DMS 273 (cell line): ENCODE results near the gene BRIP1.
"Not testable (repeated sequence)": the region's sequence is repeated elsewhere in the genome, so short reads cannot be mapped to it uniquely, and the experiment has no call there.

Experiments used
- DNase-seq: peaks from one replicate; lab custom pipeline; 2025; ENCODE audit not compliant: unreplicated experiment; lab: John Stamatoyannopoulos, UW

BRIP1 gene

DNA sequence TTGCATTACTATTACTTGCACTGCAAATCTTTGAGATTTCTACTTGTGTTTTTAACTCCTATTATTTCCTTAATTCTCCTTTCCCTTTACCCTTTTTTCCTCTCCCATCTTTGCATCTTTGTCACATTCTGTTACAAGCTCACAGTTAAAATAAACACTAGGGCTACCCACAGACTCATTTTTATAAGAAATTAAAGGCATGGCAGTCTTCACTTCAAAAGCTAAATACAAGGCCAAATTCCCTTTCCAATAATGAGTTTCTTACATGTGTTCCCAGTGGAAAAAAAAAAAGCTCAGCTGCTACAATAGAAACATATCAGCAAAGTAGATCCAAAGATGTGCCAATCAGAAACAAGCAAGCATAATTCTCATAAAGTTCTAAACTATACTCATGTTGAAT, 3.7 kb upstream of the BRIP1 start:
- no peak for DNase-seq

DNA sequence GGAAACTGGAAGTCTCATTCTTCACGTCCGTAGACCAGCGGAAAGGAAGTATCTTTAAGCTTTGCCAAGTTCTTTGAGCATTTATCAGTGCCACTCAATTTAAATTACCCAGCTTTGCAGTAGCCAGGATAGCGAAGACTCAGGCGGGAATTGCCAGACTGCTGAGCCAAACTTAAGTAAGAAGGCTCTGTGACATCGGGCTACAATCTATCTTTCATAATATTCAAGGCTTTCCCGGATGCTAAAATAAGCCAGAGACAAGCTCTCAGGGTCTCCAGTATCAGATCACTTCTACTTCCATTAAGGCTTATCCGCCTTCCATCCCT, 436 bp upstream of the BRIP1 start:
- DNase-seq: no peak

DNA sequence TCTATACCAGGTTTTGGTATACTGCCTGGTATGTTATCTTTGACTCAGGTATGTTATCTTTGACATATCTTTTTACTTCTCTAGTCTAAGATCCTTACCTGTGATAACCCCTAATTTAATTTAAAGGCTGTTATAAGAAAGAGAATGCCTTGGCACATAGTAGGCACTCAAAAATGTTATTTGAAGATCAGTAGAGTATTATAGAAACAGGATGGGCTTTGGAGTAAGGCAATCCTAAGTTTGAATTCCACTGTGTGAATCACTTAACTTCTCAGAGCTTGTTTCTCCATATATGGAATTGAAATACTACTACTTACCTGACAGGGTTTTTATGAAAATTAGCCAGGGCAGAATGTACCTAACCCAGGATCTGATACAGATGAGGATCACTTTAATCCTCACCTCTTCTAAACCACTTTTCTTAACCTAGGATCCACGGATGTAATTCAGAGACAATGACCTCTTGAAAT, 1.2 kb downstream of the BRIP1 start:
- DNase-seq: peak; percentile 15

DNA sequence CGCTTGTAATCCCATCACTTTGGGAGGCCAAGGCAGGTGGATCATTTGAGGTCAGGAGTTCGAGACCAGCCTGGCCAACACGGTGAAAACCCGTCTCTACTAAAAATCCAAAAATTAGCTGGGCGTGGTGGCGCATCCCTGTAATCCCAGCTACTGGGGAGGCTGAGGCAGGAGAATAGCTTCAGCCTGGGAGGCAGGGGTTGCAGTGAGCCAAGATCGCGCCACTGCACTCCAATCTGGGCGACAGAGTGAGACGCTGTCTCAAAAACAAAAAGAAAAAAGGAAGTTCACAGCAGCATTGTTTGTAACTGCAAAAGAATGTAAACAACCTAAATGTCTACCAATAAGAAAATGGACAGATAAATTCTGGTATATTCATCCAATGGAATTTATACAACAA, 2.9 kb downstream of the BRIP1 start:
- DNase-seq: not testable (repeated sequence)

DNA sequence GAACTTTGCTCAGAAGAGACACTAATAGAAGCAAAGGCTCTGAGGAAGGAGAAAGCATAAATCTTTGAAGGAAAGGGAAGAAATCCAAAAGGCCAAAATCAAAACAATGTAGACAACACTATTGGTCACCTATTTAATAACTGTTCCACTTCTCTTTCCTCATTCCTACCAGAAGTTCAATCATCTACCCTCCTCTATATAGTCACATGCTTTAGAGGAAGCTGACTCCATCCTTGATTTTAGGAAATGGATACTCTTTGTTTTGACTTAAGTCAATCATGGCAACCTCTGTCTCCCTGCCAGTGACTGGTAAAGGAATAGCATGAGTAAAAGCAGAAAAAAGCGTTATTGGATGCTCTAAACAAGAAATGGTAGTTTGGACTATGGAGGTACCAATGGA, 7.3 kb downstream of the BRIP1 start:
- no peak for DNase-seq

DNA sequence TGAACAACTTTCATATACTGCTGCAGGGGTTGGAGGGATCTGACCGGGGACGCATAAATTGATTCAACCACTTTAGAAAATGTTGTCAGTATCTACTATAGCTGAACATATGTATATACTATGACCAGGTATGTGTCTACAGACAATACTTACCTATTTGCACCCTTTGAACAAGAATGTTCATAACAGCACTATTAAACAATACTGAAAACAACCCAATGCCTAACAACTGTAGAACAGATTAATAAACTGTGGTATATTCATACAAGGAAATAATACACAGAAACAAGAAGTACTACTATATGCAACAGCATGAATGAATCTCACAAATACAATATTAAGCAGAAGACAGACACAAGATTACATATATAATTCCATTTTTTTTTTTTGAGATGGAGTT, 10.5 kb downstream of the BRIP1 start:
- no peak for DNase-seq

DNA sequence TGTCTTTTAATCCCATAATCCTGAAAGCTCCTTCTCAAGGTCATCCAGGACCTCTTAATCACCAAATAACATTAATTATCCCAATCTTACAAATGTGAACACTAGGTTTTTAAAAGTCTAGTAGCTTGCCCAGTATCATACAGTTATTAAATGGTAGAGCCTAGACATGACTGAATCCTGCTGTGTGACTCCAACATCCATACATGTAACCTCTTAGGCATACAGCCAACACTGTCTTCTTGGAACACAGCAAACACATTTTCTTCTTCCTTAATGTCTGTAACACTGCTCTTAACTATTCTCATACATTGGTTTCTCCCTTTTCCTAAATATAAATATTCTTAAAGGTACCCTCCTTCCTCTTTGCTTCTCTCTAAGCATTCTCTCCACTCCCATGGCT, 13.7 kb downstream of the BRIP1 start:
- DNase-seq: no peak

DNA sequence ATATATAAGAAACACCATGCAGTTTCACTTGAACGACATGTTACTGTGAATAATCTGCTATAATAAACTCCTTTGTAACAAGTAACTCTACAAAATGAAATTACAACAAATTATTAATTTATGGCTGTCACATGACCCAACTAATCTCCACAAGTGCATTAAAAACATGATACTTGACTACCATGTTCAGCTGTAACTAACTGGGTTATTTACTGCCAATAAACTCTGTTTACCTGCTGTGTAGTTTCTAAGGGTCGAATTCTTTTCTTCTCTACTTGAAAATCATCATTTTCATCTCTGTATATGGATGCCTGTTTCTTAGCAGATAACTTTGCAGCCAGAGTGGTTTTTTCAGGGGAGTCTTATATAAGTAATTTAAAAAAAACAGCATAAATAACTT, 14.4 kb downstream of the BRIP1 start:
- no peak for DNase-seq

DNA sequence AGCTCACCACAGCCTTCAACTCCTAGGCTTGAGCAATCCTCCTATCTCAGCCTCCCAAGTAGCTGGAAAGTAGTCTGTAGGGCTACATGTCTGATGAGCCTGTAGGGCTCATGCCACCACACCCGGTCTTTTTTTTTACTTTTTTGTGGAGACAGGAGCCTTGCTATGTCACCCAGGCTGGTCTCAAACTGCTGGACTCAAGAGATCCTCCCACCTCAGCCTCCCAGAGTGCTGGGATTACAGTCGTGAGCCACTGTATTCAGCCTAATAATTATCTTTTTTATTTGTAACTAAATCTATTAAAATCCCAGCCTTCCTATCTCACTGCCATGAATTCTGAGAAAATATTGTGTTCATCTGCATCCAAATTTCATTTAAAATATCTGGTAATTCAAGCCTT, 15.1 kb downstream of the BRIP1 start:
- no peak for DNase-seq

DNA sequence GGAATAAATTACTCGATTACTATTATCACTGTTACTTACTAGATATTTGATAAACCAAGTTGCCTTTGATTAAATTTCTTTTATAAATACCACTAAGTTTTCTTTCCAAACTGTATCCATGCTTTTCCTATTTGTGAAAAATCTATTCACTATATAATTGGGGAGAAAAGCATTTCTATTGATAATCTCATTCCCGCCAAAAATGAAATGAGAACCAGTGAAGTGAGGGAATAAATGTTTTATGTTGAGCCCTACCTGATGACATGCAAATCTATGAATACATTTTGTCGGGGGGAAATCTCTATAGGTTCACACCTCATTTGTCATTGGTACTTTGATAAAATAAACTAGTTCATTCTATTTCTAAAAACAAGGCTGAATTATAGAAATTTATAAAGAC, 15.7 kb downstream of the BRIP1 start:
- no peak for DNase-seq

DNA sequence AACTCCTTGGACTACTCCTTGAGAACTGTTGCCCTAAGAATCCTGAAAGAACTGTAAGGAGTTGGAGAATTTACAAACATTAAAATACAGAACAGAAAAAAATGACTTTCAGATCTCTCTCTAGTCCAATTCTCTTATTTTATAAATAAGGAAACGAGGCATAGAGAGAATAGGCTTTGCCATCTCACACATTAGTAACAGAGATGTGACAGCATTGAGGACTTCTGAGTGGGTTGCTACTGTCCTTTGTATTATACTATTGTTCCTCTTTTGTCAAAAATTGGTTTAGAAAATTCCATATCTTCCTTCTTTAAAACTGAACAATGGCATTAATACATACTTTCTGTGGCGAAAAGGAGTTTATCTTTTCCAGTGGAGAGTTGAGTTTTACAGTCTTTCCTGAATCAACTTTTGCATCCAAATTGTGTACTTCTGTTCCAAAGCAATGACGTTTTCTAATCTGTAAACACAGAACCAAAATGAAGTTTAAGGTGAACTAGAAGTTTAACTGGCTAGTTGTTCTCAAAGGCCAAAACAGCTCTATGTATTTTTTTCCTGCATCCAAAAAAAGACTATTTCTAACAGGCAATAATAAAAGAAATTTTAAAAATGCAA, 16.5 kb downstream of the BRIP1 start:
- DNase-seq: no peak

DNA sequence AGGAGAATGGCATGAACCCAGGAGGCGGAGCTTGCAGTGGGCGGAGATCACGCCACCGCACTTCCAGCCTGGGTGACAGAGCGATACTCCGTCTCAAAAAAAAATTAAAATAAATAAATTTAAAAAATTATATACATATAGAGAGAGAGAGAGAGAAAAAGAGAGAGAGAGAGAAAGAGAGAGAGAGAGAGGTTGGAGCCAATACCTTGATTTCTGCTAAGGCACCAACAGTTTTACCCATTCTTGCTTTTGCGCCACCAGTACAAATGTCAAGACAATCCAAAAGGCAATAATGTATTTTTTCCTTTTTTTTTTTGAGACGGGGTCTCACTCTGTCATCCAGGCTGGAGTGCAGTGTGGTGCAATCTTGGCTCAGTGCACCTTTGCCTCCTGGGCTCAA, 17.2 kb downstream of the BRIP1 start:
- no peak for DNase-seq

DNA sequence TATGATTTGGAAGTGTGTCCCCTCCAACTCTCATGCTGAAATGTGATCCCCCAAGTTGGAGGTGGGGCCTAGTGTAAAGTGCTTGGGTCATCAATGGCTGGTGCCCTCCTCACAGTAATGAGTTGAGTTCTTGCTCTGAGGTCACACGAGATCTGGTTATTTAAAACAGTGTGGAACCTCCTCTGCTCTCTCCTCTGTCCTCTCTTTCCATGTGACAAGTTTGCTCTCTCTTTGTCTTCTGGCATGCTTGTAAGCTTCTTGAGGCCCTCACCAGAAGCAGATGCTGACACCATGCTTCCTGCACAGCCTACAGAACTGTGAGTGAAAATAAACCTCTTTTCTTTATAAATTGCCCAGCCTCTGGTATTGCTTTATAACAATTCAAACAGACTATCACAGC, 19.9 kb downstream of the BRIP1 start:
- DNase-seq: no peak

DNA sequence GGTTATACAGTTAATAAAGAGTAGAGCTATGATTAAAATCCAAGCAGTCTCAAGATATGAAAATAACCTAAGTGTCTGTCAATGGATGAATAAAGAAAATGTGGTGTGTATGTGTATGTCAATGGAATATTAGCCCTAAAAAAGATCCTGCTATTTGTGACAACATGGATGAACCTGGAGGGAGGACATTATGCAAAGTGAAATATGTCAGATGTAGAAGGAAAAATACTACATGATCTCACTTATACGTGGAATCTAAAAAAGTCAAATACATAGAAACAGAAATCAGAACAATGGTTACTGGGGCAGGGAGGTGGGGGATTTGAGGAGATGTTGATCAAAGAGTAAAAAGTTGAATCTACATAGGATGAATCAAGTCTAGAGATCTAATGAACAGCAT, 20.4 kb downstream of the BRIP1 start:
- DNase-seq: no peak

DNA sequence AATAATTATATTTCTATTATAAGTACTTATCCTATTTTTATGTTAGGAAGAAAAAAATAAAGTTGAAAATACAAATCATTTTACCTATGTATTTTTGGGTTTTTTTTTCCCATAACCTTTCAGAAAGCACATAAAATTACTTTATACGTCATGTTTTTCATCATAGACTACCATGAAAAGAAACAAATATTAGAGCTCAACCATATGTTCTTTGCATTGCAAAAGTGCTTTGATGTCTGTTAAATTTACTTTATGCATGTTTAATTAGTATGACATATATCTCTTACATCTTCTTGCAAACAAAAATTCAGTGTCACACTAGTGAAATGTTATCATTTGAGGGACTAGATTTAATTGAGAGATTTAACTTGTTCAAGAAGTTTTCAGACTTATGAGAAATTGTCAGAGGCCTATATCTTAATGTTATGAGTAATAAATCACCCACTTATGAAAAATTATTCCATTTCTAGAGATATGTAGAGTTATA, 24.0 kb downstream of the BRIP1 start:
- no peak for DNase-seq

DNA sequence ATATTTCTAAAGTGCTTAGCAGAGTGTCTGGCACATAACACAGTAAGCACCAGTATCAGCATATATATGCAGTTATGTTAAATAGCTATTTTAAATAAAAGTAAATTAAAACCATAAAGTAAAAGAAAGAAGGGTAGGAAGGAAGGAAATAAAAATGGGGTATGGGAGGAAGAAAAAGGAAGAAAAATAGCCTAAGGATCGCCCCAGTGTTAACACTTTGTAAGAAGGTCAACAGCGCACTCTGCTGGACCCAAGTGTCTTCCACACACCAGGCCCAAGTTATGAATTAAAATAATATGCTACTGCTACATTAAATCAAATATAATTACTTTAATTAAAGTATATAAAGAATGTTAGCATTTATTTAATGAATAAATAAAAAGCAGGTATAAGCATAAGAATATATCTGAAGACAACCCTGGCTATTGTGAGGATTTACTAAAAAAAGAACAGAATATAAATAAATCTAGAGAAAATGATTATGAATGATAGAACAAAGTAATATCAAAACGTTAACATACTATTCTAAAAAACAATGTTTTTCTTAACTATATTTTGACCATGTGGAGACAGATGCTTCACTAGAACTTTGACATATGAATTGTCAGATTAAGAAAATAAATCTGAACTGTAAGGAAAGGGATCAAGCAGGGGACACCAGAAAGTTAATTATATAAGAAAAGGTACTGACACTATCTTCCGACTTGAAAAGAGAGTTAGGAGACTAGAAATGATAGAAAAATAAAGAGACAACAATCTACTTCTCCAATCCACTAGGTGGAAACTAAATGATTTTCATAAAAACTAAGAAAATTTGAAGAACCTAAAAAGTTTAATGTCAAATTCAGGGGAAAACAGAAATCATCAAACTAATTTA, 25.9 kb downstream of the BRIP1 start:
- DNase-seq: peak; percentile 81

DNA sequence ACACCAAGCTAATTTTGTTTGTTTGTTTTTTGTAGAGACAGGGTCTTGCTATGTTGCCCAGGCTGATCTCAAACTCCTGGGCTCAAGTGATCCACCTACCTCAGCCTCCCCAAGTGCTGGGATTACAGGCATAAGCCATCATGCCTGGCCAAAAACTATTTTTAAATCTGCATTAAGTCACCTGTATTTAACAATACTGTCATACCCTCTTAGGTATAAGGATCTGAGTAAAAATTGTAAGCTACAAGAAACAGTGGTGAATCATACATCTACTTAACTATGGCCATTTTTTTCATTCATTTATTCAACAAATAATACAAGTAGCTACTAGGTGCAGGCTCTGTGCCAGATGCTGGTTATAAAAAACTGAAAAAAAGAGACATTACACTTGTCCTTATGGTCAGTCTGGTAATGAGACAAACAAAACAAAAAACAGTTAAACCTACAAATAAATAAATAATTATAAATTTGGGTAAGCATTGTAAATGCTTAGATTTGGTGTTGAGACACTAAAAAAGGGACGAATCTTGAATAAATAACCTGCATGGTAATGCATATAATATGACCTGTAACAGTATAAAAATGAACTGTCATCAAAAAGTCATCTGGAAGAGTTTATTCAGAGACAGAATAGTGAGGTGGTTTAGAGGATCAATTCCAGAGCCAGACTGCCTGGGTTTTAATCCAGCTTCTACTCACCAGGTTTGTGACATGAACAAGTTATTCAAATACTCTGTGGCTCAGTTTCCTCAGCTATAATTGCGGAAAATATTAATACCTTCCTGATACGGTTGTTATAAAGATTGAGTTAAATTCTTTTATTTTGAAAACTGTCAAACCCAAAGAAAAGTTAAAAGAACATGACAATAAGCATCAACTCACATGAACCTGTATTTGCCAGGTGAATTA, 26.8 kb downstream of the BRIP1 start:
- DNase-seq: no peak

DNA sequence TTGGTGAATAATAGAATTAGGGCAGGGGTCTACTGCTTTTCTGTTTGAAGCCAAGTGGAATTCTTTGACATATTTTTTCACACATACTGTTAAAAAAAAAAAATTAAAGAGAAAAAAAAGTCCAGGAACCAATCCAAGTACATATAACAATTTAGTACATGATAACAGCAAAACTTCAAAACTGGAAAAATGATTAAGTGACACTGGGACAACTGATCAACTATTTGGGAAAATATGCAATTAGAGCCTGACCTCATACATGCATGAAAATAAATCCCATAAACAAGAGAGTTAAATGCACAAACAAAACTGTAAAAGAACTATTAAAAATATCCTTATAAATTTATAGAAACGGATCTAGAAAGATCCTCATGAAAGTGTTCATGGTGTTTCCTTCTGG, 27.7 kb downstream of the BRIP1 start:
- no peak for DNase-seq

DNA sequence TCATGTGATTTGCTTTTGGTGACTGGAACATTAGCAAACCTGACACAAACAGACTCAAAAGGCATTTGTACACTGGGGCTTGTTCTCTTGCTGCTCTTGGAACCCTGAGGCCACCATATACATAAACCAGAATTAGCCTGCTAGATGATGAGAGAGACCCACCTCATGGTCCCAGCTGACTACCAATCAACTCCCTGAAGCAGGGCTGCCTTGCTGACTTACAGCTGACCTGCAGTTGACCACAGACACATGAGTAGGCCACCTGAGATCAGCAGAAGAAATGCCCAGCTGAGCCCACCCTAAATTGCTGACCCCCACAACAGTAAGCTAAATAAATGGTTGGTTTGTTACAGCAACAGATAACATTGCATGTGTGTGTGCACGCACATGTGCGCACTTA, 28.7 kb downstream of the BRIP1 start:
- DNase-seq: no peak

DNA sequence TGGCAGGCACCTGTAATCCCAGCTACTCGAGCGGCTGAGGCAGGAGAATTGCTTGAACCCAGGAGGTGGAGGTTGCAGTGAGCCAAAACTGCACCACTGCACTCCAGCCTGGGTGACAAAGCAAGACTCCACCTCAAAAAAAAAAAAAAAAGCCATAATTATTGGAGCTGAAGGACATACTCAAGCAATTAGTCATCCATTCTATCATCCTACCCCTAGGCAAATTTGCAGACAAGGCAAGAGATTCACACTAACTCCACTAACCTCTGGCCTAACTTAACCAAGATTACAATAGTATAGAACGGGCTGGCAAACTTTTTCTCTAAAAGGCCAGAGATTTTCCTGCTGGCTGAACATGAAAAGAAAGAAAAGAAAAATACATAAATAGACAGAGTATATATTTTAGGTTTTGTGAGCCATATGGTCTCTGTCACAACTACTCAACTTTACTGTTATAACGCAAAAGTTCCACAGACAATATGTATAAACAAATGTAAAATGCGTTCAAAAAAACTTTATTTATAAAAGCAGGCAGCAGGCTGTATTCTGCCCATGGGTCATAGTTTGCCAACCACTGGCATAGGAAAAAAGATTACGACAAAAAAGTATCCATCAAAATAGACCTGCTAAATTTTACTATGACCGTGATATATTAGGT, 29.7 kb downstream of the BRIP1 start:
- DNase-seq: no peak

DNA sequence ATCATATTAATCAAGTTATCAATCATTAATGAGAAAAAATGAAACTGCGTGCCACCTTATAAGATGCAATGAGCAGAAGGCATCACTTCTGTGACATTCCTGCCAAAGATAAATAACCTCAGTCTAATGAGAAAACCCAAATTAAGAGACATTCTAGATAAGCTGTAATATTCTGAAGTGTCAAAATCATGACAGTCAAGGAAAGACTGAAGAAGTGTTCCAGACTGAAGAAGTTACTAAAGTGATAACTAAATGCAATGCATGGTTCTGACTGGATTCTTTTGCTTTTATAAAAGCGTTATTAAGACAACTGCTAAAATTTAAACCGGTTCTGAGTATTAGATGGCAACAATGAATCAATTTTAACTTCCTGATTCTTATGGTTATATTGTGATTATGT, 30.9 kb downstream of the BRIP1 start:
- DNase-seq: no peak
